K562 (cell line): ENCODE results near the gene METTL25. TPM values are rescaled to one million over a fixed set of nuclear protein-coding genes. Genes with fewer than 3 reads are reported as not detected.

ENCODE experiments used
- ATF1 ChIP-seq, 2 experiments: fragments of 450-650 bp in 1 of 2; IDR thresholded peaks; 2 replicates each; pipeline ENCODE4 v1.6.1; 2016; ENCODE audit warnings: missing compliant biosample characterization in 1 of 2, missing genetic modification characterization in 1 of 2
- ATF6 ChIP-seq: sonication (generic); formaldehyde crosslinking; IDR thresholded peaks from 2 replicates; pipeline ENCODE4 v1.4.0; 2020; ENCODE audit warnings: mild to moderate bottlenecking, missing genetic modification reagents
- CCNT2 ChIP-seq: IDR thresholded peaks from 2 replicates; pipeline ENCODE4 v1.6.1; 2011; ENCODE audit warnings: borderline replicate concordance, low read depth, mild to moderate bottlenecking, moderate library complexity, mixed read lengths, low read length; ENCODE audit not compliant: insufficient read length; ENCODE audit errors: extremely low read depth
- CHD1 ChIP-seq: fragments of 200-600 bp; sonication (generic); IDR thresholded peaks from one replicate; pipeline ENCODE4 v1.6.1; 2012; ENCODE audit warnings: mild to moderate bottlenecking, moderate library complexity, low read length, inconsistent platforms
- DPF2 ChIP-seq: fragments of 450-650 bp; IDR thresholded peaks from 2 replicates; pipeline ENCODE4 v1.6.1; 2016
- FOXM1 ChIP-seq, 2 experiments: fragments of 450-650 bp in 1 of 2; sonication (generic) in 1 of 2; formaldehyde crosslinking in 1 of 2; IDR thresholded peaks; 2 replicates each; pipeline versions ENCODE4 v1.6.1 to v1.9.0; 2017 to 2022; ENCODE audit warnings: low read depth in 2 of 2, mild to moderate bottlenecking in 2 of 2, missing genetic modification reagents in 1 of 2, moderate library complexity in 1 of 2
- GTF2E2 ChIP-seq: fragments of 200-800 bp; sonication (Bioruptor generic); IDR thresholded peaks from 2 replicates; pipeline ENCODE4 v1.6.1; 2016; ENCODE audit warnings: missing genetic modification characterization, missing compliant biosample characterization
- MAFK ChIP-seq: IDR thresholded peaks from 2 replicates; pipeline ENCODE4 v1.6.1; 2011; ENCODE audit warnings: low read length, improper control_type of control experiment
- MTA1 ChIP-seq: fragments of 450-650 bp; IDR thresholded peaks from 2 replicates; pipeline ENCODE4 v1.6.1; 2017; ENCODE audit warnings: borderline replicate concordance
- NFATC3 ChIP-seq: fragments of 450-650 bp; IDR thresholded peaks from 2 replicates; pipeline ENCODE4 v1.6.1; 2017; ENCODE audit warnings: mild to moderate bottlenecking
- PHF8 ChIP-seq: fragments of 200-600 bp; sonication (generic); IDR thresholded peaks from 2 replicates; pipeline ENCODE4 v1.6.1; 2012; ENCODE audit warnings: mixed run types, mild to moderate bottlenecking, inconsistent platforms, low read length, moderate library complexity, borderline replicate concordance
- TEAD4 ChIP-seq, 2 experiments: sonication (generic) in 1 of 2; formaldehyde crosslinking in 1 of 2; IDR thresholded peaks; 2 replicates each; pipeline versions ENCODE4 v1.6.1 to v1.8.0; 2012 to 2022; ENCODE audit warnings: borderline replicate concordance in 1 of 2, inconsistent platforms in 1 of 2, low read length in 1 of 2, mild to moderate bottlenecking in 1 of 2, missing genetic modification reagents in 1 of 2
- TFAM ChIP-seq: fragments of 250-450 bp; sonication (Bioruptor Pico); conservative IDR thresholded peaks from 2 replicates; pipeline ENCODE4 v1.5.0; 2021; ENCODE audit warnings: mild to moderate bottlenecking, moderate library complexity
- ZFP36 ChIP-seq: fragments of 150-350 bp; IDR thresholded peaks from 2 replicates; pipeline ENCODE4 v1.6.1; 2018; ENCODE audit warnings: low read length, low read depth; ENCODE audit not compliant: partially characterized antibody
- ZNF280B ChIP-seq: fragments of 250-450 bp; sonication (Bioruptor Pico); IDR thresholded peaks from 2 replicates; pipeline ENCODE4 v1.5.1; 2021; ENCODE audit warnings: mild to moderate bottlenecking
- ZNF785 ChIP-seq: fragments of 250-450 bp; sonication (Bioruptor Pico); IDR thresholded peaks from 2 replicates; pipeline ENCODE4 v1.4.0; 2020; ENCODE audit warnings: mild to moderate bottlenecking
- polyA plus RNA-seq, 8 experiments: library from polyadenylated mRNA; depleted of rRNA in 4 of 8; stranded (reverse) in 5 of 8; unstranded in 3 of 8; fragments of >200 nt; fragmentation: Nextera tagmentation in 2 of 8; fragmentation: Illumina TruSeq in 1 of 8; extraction: Ambion mirVana in 2 of 8; extraction: Trizol in 1 of 8; gene quantifications; 2 replicates each; pipeline versions ENCODE4 v1.2.1 to v1.2.3, GENCODE V29; 2011 to 2014; ENCODE audit warnings: inconsistent platforms in 1 of 8, missing spikeins in 1 of 8
- total RNA-seq, 7 experiments: library from RNA; depleted of rRNA in 6 of 7; stranded (reverse); fragments of >200 nt in 6 of 7; fragmentation: Illumina TruSeq in 2 of 7; extraction: Trizol in 2 of 7; gene quantifications; 2 replicates each; pipeline versions ENCODE4 v1.2.1 to v1.2.3, GENCODE V29; 2011 to 2021; ENCODE audit warnings: low replicate concordance in 1 of 7
- TF ChIP-seq, protein P1 (sequence below): sonication (generic); formaldehyde crosslinking; IDR thresholded peaks from 2 replicates; pipeline ENCODE4 v1.8.1; 2023; ENCODE audit warnings: mild to moderate bottlenecking, missing genetic modification reagents
- TF ChIP-seq, protein P2 (sequence below): fragments of 450-650 bp; IDR thresholded peaks from 2 replicates; pipeline ENCODE4 v1.6.1; 2016; ENCODE audit warnings: antibody characterized with exemption

Gene METTL25
- total and polyA plus RNA-seq, 9 of the 15 experiments (the other 6 are each of a cell fraction or from before 2014, with no cell fraction given) = 0.50 to 2.4 (median 1.9) TPM

GRCh38 chr12:82358200-82359114, at the start of gene METTL25, which contains the start of gene CCDC59 (continued):
- TF ChIP-seq, protein P1, sequence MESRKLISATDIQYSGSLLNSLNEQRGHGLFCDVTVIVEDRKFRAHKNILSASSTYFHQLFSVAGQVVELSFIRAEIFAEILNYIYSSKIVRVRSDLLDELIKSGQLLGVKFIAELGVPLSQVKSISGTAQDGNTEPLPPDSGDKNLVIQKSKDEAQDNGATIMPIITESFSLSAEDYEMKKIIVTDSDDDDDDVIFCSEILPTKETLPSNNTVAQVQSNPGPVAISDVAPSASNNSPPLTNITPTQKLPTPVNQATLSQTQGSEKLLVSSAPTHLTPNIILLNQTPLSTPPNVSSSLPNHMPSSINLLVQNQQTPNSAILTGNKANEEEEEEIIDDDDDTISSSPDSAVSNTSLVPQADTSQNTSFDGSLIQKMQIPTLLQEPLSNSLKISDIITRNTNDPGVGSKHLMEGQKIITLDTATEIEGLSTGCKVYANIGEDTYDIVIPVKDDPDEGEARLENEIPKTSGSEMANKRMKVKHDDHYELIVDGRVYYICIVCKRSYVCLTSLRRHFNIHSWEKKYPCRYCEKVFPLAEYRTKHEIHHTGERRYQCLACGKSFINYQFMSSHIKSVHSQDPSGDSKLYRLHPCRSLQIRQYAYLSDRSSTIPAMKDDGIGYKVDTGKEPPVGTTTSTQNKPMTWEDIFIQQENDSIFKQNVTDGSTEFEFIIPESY = peak; percentile 62; the same call in 1 of the 2 replicates
- TF ChIP-seq ZNF785 (CRISPR knock-in tag) (no peak), ATF1 (CRISPR knock-in tag; IDR thresholded peaks at IDR 0.05) (peak; percentile 98), ATF1 (tag; IDR thresholded peaks at IDR 0.05) (peak; percentile 100), FOXM1 (IDR thresholded peaks at IDR 0.05; ENCODE audit: low read depth) (peak; percentile 69), FOXM1 (CRISPR knock-in tag; IDR thresholded peaks at IDR 0.05; ENCODE audit: low read depth) (peak; percentile 50; the same call in 1 of the 2 replicates), ZNF280B (CRISPR knock-in tag) (no peak), ATF6 (CRISPR knock-in tag) (no peak), NFATC3 (no peak), CCNT2 (peak; percentile 58), GTF2E2 (tag) (no peak; the same call in 1 of the 2 replicates), ZFP36 (peak; percentile 25), CHD1 (no peak), MAFK (no peak; the same call in 1 of the 2 replicates), TFAM (no peak), PHF8 (peak; percentile 96), MTA1 (peak; percentile 100), TEAD4 (IDR thresholded peaks at IDR 0.05; ENCODE audit: low read length) (peak; percentile 74), TEAD4 (CRISPR knock-in tag; IDR thresholded peaks at IDR 0.05; ENCODE audit: borderline replicate concordance) (no peak), DPF2 (peak; percentile 59; the same call in 1 of the 2 replicates)
- TF ChIP-seq, protein P2, sequence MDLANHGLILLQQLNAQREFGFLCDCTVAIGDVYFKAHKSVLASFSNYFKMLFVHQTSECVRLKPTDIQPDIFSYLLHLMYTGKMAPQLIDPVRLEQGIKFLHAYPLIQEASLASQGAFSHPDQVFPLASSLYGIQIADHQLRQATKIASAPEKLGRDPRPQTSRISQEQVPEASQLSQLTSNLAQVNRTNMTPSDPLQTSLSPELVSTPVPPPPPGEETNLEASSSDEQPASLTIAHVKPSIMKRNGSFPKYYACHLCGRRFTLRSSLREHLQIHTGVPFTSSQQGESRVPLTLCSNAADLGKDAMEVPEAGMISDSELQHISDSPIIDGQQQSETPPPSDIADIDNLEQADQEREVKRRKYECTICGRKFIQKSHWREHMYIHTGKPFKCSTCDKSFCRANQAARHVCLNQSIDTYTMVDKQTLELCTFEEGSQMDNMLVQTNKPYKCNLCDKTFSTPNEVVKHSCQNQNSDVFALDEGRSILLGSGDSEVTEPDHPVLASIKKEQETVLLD = peak; percentile 81
